Liver (tissue), 9 donors: ENCODE results near the gene ITGA11. TPM values are rescaled to one million over a fixed set of nuclear protein-coding genes. Genes with fewer than 3 reads are reported as not detected.

Experiments
- DNase-seq: peaks from one replicate; pipeline ENCODE4 v3.0.0-alpha.2; 2017; ENCODE audit warnings: low spot score
- H3K27ac ChIP-seq, 2 donors: one replicate each; pipeline ENCODE4 v1.7.0; 2013; ENCODE audit warnings: inconsistent platforms in 2 of 2, low read length in 2 of 2, control low read depth in 1 of 2, low read depth in 1 of 2, mild to moderate bottlenecking in 1 of 2
- H3K27me3 ChIP-seq, 4 donors: one replicate each; pipeline versions ENCODE4 v1.6.1 to v1.7.0; 2013; ENCODE audit warnings: low read length in 3 of 4, inconsistent platforms in 1 of 4, mild to moderate bottlenecking in 1 of 4, moderate library complexity in 1 of 4; ENCODE audit not compliant: control insufficient read depth in 4 of 4, insufficient read depth in 4 of 4
- H3K36me3 ChIP-seq, 4 donors: one replicate each; pipeline versions ENCODE4 v1.6.1 to v1.7.0; 2013; ENCODE audit warnings: low read length in 3 of 4, mild to moderate bottlenecking in 3 of 4, low read depth in 1 of 4, moderate library complexity in 1 of 4; ENCODE audit not compliant: control insufficient read depth in 4 of 4, insufficient read depth in 3 of 4
- H3K4me1 ChIP-seq, 4 donors: one replicate each; pipeline versions ENCODE4 v1.6.1 to v1.7.0; 2013; ENCODE audit warnings: low read length in 3 of 4, mild to moderate bottlenecking in 3 of 4, moderate library complexity in 1 of 4; ENCODE audit not compliant: control insufficient read depth in 4 of 4, insufficient read depth in 4 of 4
- H3K4me3 ChIP-seq, 3 donors: one replicate each; pipeline versions ENCODE4 v1.6.1 to v1.7.0; 2013; ENCODE audit warnings: low read length in 3 of 3, control low read depth in 1 of 3, low read depth in 1 of 3, mild to moderate bottlenecking in 1 of 3
- H3K9ac ChIP-seq, 2 donors: one replicate each; pipeline ENCODE4 v1.7.0; 2013; ENCODE audit warnings: low read length in 2 of 2, mild to moderate bottlenecking in 2 of 2, moderate library complexity in 2 of 2, control low read depth in 1 of 2, low read depth in 1 of 2
- H3K9me3 ChIP-seq, 4 donors: one replicate each; pipeline versions ENCODE4 v1.6.1 to v1.7.0; 2013; ENCODE audit warnings: low read length in 3 of 4; ENCODE audit not compliant: control insufficient read depth in 4 of 4
- ATF3 ChIP-seq: IDR thresholded peaks from 2 replicates; pipeline ENCODE4 v1.6.1; 2016; ENCODE audit warnings: antibody characterized with exemption
- CTCF ChIP-seq: fragments of 150-350 bp; IDR thresholded peaks from 2 replicates; pipeline ENCODE4 v1.5.1; 2017; ENCODE audit warnings: improper control_type of control experiment, low read depth, low read length; ENCODE audit not compliant: missing input control
- EGR1 ChIP-seq, 2 donors: IDR thresholded peaks; 2 replicates each; pipeline ENCODE4 v1.6.1; 2016 to 2018; ENCODE audit warnings: antibody characterized with exemption in 2 of 2, low read depth in 2 of 2
- FOXA1 ChIP-seq: IDR thresholded peaks from 2 replicates; pipeline ENCODE4 v1.6.1; 2016; ENCODE audit warnings: antibody characterized with exemption
- FOXA2 ChIP-seq: IDR thresholded peaks from 2 replicates; pipeline ENCODE4 v1.6.1; 2016; ENCODE audit warnings: antibody characterized with exemption
- GABPA ChIP-seq, 2 donors: IDR thresholded peaks in 1 of 2; conservative IDR thresholded peaks in 1 of 2; 2 replicates each; pipeline ENCODE4 v1.6.1; 2016; ENCODE audit warnings: antibody characterized with exemption in 2 of 2, mild to moderate bottlenecking in 1 of 2, moderate library complexity in 1 of 2
- HNF4A ChIP-seq, 2 donors: conservative IDR thresholded peaks; 2 replicates each; pipeline ENCODE4 v1.6.1; 2016; ENCODE audit warnings: antibody characterized with exemption in 2 of 2, mild to moderate bottlenecking in 2 of 2
- HNF4G ChIP-seq: IDR thresholded peaks from 2 replicates; pipeline ENCODE4 v1.6.1; 2016; ENCODE audit warnings: antibody characterized with exemption
- JUND ChIP-seq, 2 donors: IDR thresholded peaks; 2 replicates each; pipeline ENCODE4 v1.6.1; 2016; ENCODE audit warnings: antibody characterized with exemption in 2 of 2
- MAX ChIP-seq: IDR thresholded peaks from 2 replicates; pipeline ENCODE4 v1.6.1; 2016; ENCODE audit warnings: antibody characterized with exemption
- NR2F2 ChIP-seq: IDR thresholded peaks from 2 replicates; pipeline ENCODE4 v1.6.1; 2016; ENCODE audit warnings: antibody characterized with exemption
- RAD21 ChIP-seq, 2 donors: IDR thresholded peaks; 2 replicates each; pipeline ENCODE4 v1.6.1; 2016; ENCODE audit warnings: antibody characterized with exemption in 2 of 2, mild to moderate bottlenecking in 2 of 2
- REST ChIP-seq: IDR thresholded peaks from 2 replicates; pipeline ENCODE4 v1.6.1; 2016; ENCODE audit warnings: antibody characterized with exemption, mild to moderate bottlenecking
- RXRA ChIP-seq, 2 donors: IDR thresholded peaks; 2 replicates each; pipeline ENCODE4 v1.6.1; 2017 to 2018; ENCODE audit warnings: antibody characterized with exemption in 2 of 2, mild to moderate bottlenecking in 1 of 2
- SP1 ChIP-seq: IDR thresholded peaks from 2 replicates; pipeline ENCODE4 v1.6.1; 2018; ENCODE audit warnings: antibody characterized with exemption, mild to moderate bottlenecking
- TAF1 ChIP-seq: conservative IDR thresholded peaks from 2 replicates; pipeline ENCODE4 v1.6.1; 2016; ENCODE audit warnings: antibody characterized with exemption, mild to moderate bottlenecking
- YY1 ChIP-seq: IDR thresholded peaks from 2 replicates; pipeline ENCODE4 v1.6.1; 2016; ENCODE audit warnings: antibody characterized with exemption, mild to moderate bottlenecking
- ZBTB33 ChIP-seq: IDR thresholded peaks from 2 replicates; pipeline ENCODE4 v1.6.1; 2016; ENCODE audit warnings: antibody characterized with exemption
- WGBS: extraction: QIAGEN DNeasy Blood & Tissue Kit; methylation state at CpG from one replicate; pipeline ENCODE4 v1.1.7; 2013; 5-methylcytosine and 5-hydroxymethylcytosine counted together
- polyA plus RNA-seq, 2 donors: library from polyadenylated mRNA; stranded (reverse) in 1 of 2; unstranded in 1 of 2; fragments of 200-250 nt in 1 of 2; fragments of >200 nt in 1 of 2; fragmentation: Nextera tagmentation in 1 of 2; extraction: Ambion mirVana in 1 of 2; gene quantifications; one replicate each; pipeline versions ENCODE4 v1.2.1 to v1.2.3, GENCODE V29; 2013 to 2015
- total RNA-seq, 2 donors: library from RNA; depleted of rRNA; stranded (reverse); fragments of >200 nt; gene quantifications; one replicate each; pipeline ENCODE4 v1.2.3, GENCODE V29; 2014
- donor health status: healthy.
- donor health status: healthy.
- donor health status: healthy.
- donor health status: healthy.
- donor health status: healthy.

Gene ITGA11
- total and polyA plus RNA-seq, 4 donors: 0.32 to 1.0 (median 0.67) TPM

- H3K4me1 ChIP-seq: peaks cover 0 to 17% (median 9%) of the 10 kb centered on the region in 4 donors
- peak overlapping the region; percentile 68 to 83 for H3K9ac ChIP-seq
- no peaks in the 10 kb centered on the region for H3K36me3 ChIP-seq
- WGBS: 10% methylated on average over 57 of the region's 57 CpGs
- H3K9me3 ChIP-seq: no peaks in the 10 kb centered on the region
- H3K4me3 ChIP-seq: peak overlapping the region; percentile 51 to 75 (median 73)
- TF ChIP-seq FOXA1 (peak; percentile 22), MAX (peak; percentile 84), FOXA2 (peak; percentile 22), YY1 (peak; percentile 74), NR2F2 (no peak), RXRA (IDR thresholded peaks at IDR 0.05) (peak; percentile 66 to 75), REST (peak; percentile 81), GABPA (IDR thresholded peaks at IDR 0.05 in 1 of 2, conservative IDR thresholded peaks at IDR 0.05 in 1 of 2) (peak in 1 of 2 donors; percentile 47), SP1 (peak; percentile 72), CTCF (no peak), JUND (IDR thresholded peaks at IDR 0.05) (peak; percentile 70 to 75), ATF3 (peak; percentile 43), HNF4A (conservative IDR thresholded peaks at IDR 0.05) (peak; percentile 81 to 82), TAF1 (peak; percentile 50), RAD21 (IDR thresholded peaks at IDR 0.05) (peak; percentile 48 to 71), EGR1 (IDR thresholded peaks at IDR 0.05; ENCODE audit: low read depth in 2 of 2) (peak in 1 of 2 donors; percentile 76), HNF4G (no peak), ZBTB33 (peak; percentile 60)
- H3K27me3 ChIP-seq: no peaks in the 10 kb centered on the region
- peak overlapping the region; percentile 94 to 96 for H3K27ac ChIP-seq
- DNase-seq: peak; percentile 82
Observed at GRCh38 chr15:68256675-68257450, 175.1 kb downstream of the ITGA11 start.
